GM12878 (cell line): ENCODE measurements around the gene GSG1L. TPM values are rescaled to one million over a fixed set of nuclear protein-coding genes. Genes with fewer than 3 reads are reported as not detected.

Source experiments
- ATAC-seq: fragments of 200-7000 bp; cut with Tn5 transposase; 3 replicates; pipeline ENCODE4 v1.9.1; 2020; ENCODE audit warnings: mild to moderate bottlenecking, moderate library complexity
- BruUV-seq: library from RNA; stranded (reverse); fragments of 400-500 nt; replicated peaks from 2 replicates; lab custom pipeline; 2021; lab: Mats Ljungman, UMichigan
- CTCF ChIA-PET: fragments of 300-600 bp; sonication (Branson Sonifier 250); formaldehyde crosslinking; extraction: SDS; loops from one replicate; lab custom pipeline; 2021; ENCODE audit warnings: inconsistent platforms; lab: Yijun Ruan, JAX
- POLR2A ChIA-PET: fragments of 350-600 bp; formaldehyde crosslinking; extraction: SDS; loops from one replicate; lab custom pipeline; 2021; ENCODE audit warnings: inconsistent platforms; lab: Charles Lee
- RAD21 ChIA-PET: fragments of 300-600 bp; sonication (Branson Sonifier 250); formaldehyde crosslinking; loops from one replicate; lab custom pipeline; 2023; ENCODE audit warnings: antibody characterized with exemption; ENCODE audit not compliant: unreplicated experiment; lab: Charles Lee
- SMC1A ChIA-PET: fragments of 300-600 bp; sonication (Branson Sonifier 250); formaldehyde crosslinking; loops from one replicate; lab custom pipeline; 2023; ENCODE audit not compliant: unreplicated experiment, uncharacterized antibody; lab: Charles Lee
- DNase-seq: peaks from one replicate; pipeline ENCODE4 v3.0.0-alpha.2; 2011; ENCODE audit warnings: low read depth, low spot score
- FAIRE-seq: peaks from 3 replicates; lab custom pipeline; 2011; peaks lifted over from hg19 to GRCh38; lab: Jason Lieb, UNC
- H2AFZ ChIP-seq: 2 replicates; pipeline ENCODE4 v1.6.0; 2011; ENCODE audit warnings: low read depth, low read length, control low read depth; ENCODE audit not compliant: control insufficient read depth
- H3K27ac ChIP-seq: 2 replicates; pipeline ENCODE4 v1.5.1; 2011; ENCODE audit warnings: control low read depth; ENCODE audit not compliant: control insufficient read depth, insufficient read depth
- H3K27me3 ChIP-seq, 2 experiments: replicated peaks in 1 of 2; 2 replicates each; pipeline versions ENCODE4 v1.6.0 to v1.6.1; 2011; ENCODE audit warnings: low read length in 1 of 2; ENCODE audit not compliant: control insufficient read depth in 2 of 2, insufficient read depth in 2 of 2
- H3K36me3 ChIP-seq, 2 experiments: 2 replicates each; pipeline ENCODE4 v1.5.1; 2011; ENCODE audit warnings: low read length in 1 of 2; ENCODE audit not compliant: control insufficient read depth in 2 of 2, insufficient read depth in 2 of 2
- H3K4me1 ChIP-seq: 2 replicates; pipeline ENCODE4 v1.6.1; 2011; ENCODE audit warnings: mild to moderate bottlenecking, low read length, moderate library complexity, mixed read lengths; ENCODE audit not compliant: control insufficient read depth, insufficient read depth
- H3K4me2 ChIP-seq: 2 replicates; pipeline ENCODE4 v1.6.0; 2011; ENCODE audit warnings: control low read depth; ENCODE audit not compliant: control insufficient read depth, insufficient read depth
- H3K4me3 ChIP-seq: fragments of 200-600 bp; sonication (generic); 2 replicates; pipeline ENCODE4 v1.5.1; 2016
- H3K79me2 ChIP-seq: 2 replicates; pipeline ENCODE4 v1.6.0; 2011; ENCODE audit warnings: low read length; ENCODE audit not compliant: control insufficient read depth, insufficient read depth
- H3K9ac ChIP-seq: 2 replicates; pipeline ENCODE4 v1.8.0; 2011; ENCODE audit warnings: low read length, control low read depth, mixed read lengths; ENCODE audit not compliant: control insufficient read depth, insufficient read depth
- H3K9me3 ChIP-seq: replicated peaks from 3 replicates; pipeline ENCODE4 v1.5.1; 2011; ENCODE audit warnings: mild to moderate bottlenecking, low read length; ENCODE audit not compliant: control insufficient read depth, insufficient read depth
- H4K20me1 ChIP-seq: 2 replicates; pipeline ENCODE4 v1.6.0; 2011; ENCODE audit not compliant: control insufficient read depth, insufficient read depth
- CBFB ChIP-seq: IDR thresholded peaks from 2 replicates; pipeline ENCODE4 v1.6.1; 2016; ENCODE audit warnings: antibody characterized with exemption, low read depth
- ESRRA ChIP-seq: IDR thresholded peaks from 2 replicates; pipeline ENCODE4 v1.6.1; 2012; ENCODE audit warnings: mild to moderate bottlenecking, low read length, improper control_type of control experiment
- FOS ChIP-seq: IDR thresholded peaks from 3 replicates; pipeline ENCODE4 v1.6.1; 2011; ENCODE audit warnings: borderline replicate concordance; ENCODE audit not compliant: insufficient read length; ENCODE audit errors: extremely low read depth
- IRF3 ChIP-seq: fragments of 450-650 bp; IDR thresholded peaks from 2 replicates; pipeline ENCODE4 v1.6.1; 2014; ENCODE audit warnings: mild to moderate bottlenecking
- KAT2A ChIP-seq: conservative IDR thresholded peaks from 2 replicates; pipeline ENCODE4 v1.6.1; 2011; ENCODE audit warnings: low read depth, low read length; ENCODE audit not compliant: control insufficient read depth
- MAX ChIP-seq: IDR thresholded peaks from 2 replicates; pipeline ENCODE4 v1.6.1; 2012; ENCODE audit warnings: low read depth, low read length, improper control_type of control experiment
- NFYA ChIP-seq: IDR thresholded peaks from 2 replicates; pipeline ENCODE4 v1.6.1; 2011; ENCODE audit warnings: low read depth, mild to moderate bottlenecking, low read length, improper control_type of control experiment, borderline replicate concordance
- NR2C1 ChIP-seq: fragments of 450-650 bp; IDR thresholded peaks from 2 replicates; pipeline ENCODE4 v1.6.1; 2017; ENCODE audit warnings: antibody characterized with exemption, mild to moderate bottlenecking, moderate library complexity
- NR2C2 ChIP-seq: IDR thresholded peaks from 2 replicates; pipeline ENCODE4 v1.6.1; 2011; ENCODE audit warnings: borderline replicate concordance, low read depth; ENCODE audit not compliant: control insufficient read depth, insufficient read length
- SUZ12 ChIP-seq: fragments of 200-600 bp; sonication (generic); IDR thresholded peaks from one replicate; pipeline ENCODE4 v1.6.1; 2018; ENCODE audit warnings: antibody characterized with exemption, mild to moderate bottlenecking; ENCODE audit not compliant: unreplicated experiment
- USF1 ChIP-seq: IDR thresholded peaks from 2 replicates; pipeline ENCODE4 v1.6.1; 2011; ENCODE audit warnings: borderline replicate concordance, low read depth, mild to moderate bottlenecking, moderate library complexity, mixed read lengths, low read length; ENCODE audit not compliant: insufficient read depth; ENCODE audit errors: extremely low read length
- WGBS: methylation state at CpG from one replicate; pipeline ENCODE4 v1.1.6; 2016; ENCODE audit warnings: low lambda C conversion rate; ENCODE audit not compliant: insufficient replicate concordance, insufficient coverage; ENCODE audit errors: missing lambda C conversion rate; 5-methylcytosine and 5-hydroxymethylcytosine counted together
- in situ Hi-C: fragments of 300-500 bp; cut with MboI; formaldehyde crosslinking; loops from 9 replicates; pipeline ENCODE4 v1.14.3; 2018; ENCODE audit warnings: mixed read lengths
- intact Hi-C: fragments of 100-400 bp; cut with micrococcal nuclease; formaldehyde crosslinking; loops from one replicate; pipeline ENCODE4 v1.14.2; 2022; ENCODE audit not compliant: unreplicated experiment
- polyA plus RNA-seq, 11 experiments: library from polyadenylated mRNA; depleted of rRNA in 4 of 11; unstranded in 6 of 11; stranded (reverse) in 5 of 11; fragments of >200 nt; fragmentation: Nextera tagmentation in 4 of 11; fragmentation: Illumina TruSeq in 1 of 11; extraction: Ambion mirVana in 4 of 11; extraction: Trizol in 1 of 11; gene quantifications; 1 replicate in 1 of 11; 2 replicates in 10 of 11; pipeline versions ENCODE4 v1.2.1 to v1.2.3, GENCODE V29; 2011 to 2016; ENCODE audit warnings: inconsistent platforms in 2 of 11, missing spikeins in 2 of 11, low read depth in 1 of 11
- total RNA-seq, 4 experiments: library from RNA; depleted of rRNA in 3 of 4; stranded (reverse); fragments of >200 nt in 3 of 4; fragmentation: Illumina TruSeq in 1 of 4; extraction: Trizol in 1 of 4; gene quantifications; 2 replicates each; pipeline versions ENCODE4 v1.2.1 to v1.2.3, GENCODE V29; 2013 to 2021
- TF ChIP-seq, protein P1 (sequence below): fragments of 450-650 bp; IDR thresholded peaks from 2 replicates; pipeline ENCODE4 v1.6.1; 2017; ENCODE audit warnings: mild to moderate bottlenecking

GSG1L gene
- total and polyA plus RNA-seq, 10 of the 15 experiments (the other 5 are each of a cell fraction or from before 2014, with no cell fraction given) = not detected

GRCh38 chr16:28014851-28015250, 48.7 kb downstream of the GSG1L start:
- peaks cover 0 to 2% of the 10 kb centered on the region in 2 experiments; a peak in 2 of 4 replicates for H3K27me3 ChIP-seq
- BruUV-seq = no TSS peak
- SMC1A ChIA-PET = no interaction called here
- CTCF ChIA-PET = interaction anchor here (1.4 kb wide), 1 partner anchor 21 kb away, joined by 3 read pairs; no protein-coding TSS in a partner anchor
- POLR2A ChIA-PET = no interaction called here
- H3K79me2 ChIP-seq = no peaks in the 10 kb centered on the region
- DNase-seq = no peak
- no peak overlapping the region for H2AFZ ChIP-seq
- no peak for TF ChIP-seq CBFB
- TF ChIP-seq SUZ12 = no peak
- TF ChIP-seq, protein P1, sequence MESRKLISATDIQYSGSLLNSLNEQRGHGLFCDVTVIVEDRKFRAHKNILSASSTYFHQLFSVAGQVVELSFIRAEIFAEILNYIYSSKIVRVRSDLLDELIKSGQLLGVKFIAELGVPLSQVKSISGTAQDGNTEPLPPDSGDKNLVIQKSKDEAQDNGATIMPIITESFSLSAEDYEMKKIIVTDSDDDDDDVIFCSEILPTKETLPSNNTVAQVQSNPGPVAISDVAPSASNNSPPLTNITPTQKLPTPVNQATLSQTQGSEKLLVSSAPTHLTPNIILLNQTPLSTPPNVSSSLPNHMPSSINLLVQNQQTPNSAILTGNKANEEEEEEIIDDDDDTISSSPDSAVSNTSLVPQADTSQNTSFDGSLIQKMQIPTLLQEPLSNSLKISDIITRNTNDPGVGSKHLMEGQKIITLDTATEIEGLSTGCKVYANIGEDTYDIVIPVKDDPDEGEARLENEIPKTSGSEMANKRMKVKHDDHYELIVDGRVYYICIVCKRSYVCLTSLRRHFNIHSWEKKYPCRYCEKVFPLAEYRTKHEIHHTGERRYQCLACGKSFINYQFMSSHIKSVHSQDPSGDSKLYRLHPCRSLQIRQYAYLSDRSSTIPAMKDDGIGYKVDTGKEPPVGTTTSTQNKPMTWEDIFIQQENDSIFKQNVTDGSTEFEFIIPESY = no peak
- no peak for TF ChIP-seq FOS
- TF ChIP-seq USF1 = no peak
- TF ChIP-seq ESRRA = no peak
- no peak for TF ChIP-seq NFYA
- TF ChIP-seq NR2C1 = no peak
- no peak for TF ChIP-seq NR2C2
- TF ChIP-seq MAX = no peak
- TF ChIP-seq IRF3 = no peak
- TF ChIP-seq KAT2A = no peak
- no peak for FAIRE-seq
- H3K9ac ChIP-seq = no peak overlapping the region
- H3K9me3 ChIP-seq = no peaks in the 10 kb centered on the region
- intact Hi-C loops (no loop called here), in situ Hi-C loops (no loop called here)
- H3K4me1 ChIP-seq = no peaks in the 10 kb centered on the region
- no peak overlapping the region for H3K4me3 ChIP-seq
- no peaks in the 10 kb centered on the region for H4K20me1 ChIP-seq
- no peak overlapping the region for H3K4me2 ChIP-seq
- 32% methylated on average over 3 of the region's 3 CpGs for WGBS
- no peak overlapping the region for H3K27ac ChIP-seq
- H3K36me3 ChIP-seq = no peaks in the 10 kb centered on the region
- RAD21 ChIA-PET = no interaction called here
- no peak for ATAC-seq
